ENCODE data around the gene C19orf53.
A peak's percentile ranks its signal among the peaks of the same experiment; 100 is the strongest.
"Not testable (repeated sequence)": the region's sequence is repeated elsewhere in the genome, so short reads cannot be mapped to it uniquely, and the experiment has no call there.

Gene C19orf53

DNA sequence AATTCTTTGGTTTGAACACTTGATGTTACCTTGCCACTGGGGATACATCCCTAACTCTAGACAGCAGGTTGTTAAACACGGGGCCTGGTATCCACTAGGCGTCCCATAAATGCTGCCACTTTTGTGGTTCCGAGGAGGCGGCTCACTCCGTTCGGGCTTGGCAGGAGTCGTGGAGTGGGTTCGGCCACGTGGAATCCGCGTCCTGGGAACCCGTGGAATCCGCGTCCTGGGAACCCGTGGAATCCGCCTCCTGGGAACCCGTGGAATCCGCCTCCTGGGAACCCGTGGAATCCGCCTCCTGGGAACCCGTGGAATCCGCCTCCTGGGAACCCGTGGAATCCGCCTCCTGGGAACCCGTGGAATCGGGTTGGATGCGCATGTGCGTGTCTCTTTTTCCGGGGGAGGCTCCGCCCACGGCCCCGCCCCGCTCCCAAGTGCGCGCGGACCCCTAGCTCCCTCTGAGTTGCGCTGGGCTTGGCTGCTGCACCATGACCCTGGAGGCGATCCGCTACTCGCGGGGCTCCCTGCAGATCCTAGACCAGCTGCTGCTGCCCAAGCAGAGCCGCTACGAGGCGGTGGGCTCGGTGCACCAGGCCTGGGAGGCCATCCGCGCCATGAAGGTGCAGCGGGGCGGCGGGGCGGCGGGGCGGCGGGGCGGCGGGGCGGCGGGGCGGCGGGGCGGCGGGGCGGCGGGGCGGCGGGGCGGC lies 10.0 kb upstream of the C19orf53 start, which contains the start of gene MRI1:
Gene MRI1, plus strand, starts transcription at position 422 of the 707 bp plus-strand sequence. Its CDS starts 67 bp downstream, at position 489.
- peak; percentile 27 to 69 (median 40) for DNase-seq

DNA sequence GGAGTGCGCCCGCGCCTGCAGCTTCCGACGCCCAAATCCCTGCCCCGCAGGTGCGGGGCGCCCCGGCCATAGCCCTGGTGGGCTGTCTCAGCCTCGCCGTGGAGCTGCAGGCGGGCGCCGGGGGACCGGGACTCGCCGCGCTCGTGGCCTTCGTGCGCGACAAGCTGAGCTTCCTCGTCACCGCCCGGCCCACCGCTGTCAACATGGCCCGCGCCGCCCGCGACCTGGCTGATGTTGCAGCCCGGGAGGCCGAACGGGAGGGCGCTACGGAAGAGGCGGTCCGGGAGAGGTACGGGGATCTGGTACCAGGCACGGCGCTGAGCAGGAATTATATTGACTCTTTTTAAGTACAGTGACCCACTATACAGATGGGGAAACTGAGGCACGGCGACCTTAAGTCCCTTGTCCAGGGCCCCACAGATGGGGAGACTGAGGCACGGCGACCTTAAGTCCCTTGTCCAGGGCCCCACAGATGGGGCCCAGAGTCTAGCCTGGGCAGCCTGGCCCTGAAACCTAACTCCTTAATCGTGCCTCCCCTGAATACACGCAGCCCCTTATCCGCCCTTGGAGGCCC lies 9.3 kb upstream of the C19orf53 start:
- peak in 4 of 5 experiments; percentile 17 to 56 (median 33) for DNase-seq

DNA sequence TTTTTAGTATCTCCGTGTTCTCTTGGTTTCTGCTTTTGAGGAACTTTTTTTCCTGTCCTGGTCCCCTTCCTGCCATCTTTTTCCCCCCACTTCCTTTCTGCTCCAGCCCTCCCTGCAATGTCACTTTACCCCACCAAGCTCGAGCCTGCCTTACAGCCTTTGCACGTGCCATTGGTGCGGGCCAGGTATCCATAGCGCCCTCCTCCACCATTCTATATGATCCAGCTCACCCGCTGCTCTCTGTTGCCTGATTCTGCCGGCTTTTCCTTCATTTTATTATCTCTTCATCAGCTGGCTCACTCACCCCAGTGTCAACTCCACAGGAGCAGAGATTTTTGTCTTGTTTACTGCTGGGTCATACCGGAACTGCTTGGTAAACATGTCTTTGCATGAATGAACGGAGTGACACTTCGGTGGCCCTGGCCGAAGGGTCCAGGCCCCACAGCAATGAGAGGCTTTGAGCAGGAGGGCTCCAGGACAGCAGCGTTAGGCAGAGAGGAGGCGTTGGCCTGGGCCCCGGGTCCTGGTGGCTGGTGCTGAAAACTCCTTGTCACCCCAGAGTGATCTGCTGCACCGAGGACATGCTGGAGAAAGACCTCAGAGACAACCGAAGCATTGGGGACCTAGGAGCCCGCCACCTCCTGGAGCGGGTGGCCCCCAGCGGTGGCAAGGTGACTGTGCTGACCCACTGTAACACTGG lies 8.7 kb upstream of the C19orf53 start:
- DNase-seq: no peak

DNA sequence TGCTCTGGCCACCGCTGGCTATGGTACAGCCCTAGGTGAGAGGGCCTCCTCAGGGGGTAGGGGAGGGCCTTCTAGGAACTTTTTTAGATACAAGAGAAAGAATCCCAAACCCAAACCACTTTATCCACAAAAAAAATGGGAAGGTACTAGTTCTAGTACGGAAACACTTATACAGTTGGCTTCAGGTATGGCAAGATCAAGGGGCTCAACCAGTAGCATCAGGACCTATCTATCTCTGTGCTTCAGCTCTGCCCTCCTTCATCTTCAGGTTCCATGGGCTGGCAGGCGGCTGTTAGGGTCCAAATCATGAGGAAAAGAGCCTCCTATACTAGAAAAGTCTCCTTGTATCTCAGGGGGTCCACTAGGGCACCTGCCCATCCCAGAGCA lies 8.2 kb upstream of the C19orf53 start:
- DNase-seq: no peak

DNA sequence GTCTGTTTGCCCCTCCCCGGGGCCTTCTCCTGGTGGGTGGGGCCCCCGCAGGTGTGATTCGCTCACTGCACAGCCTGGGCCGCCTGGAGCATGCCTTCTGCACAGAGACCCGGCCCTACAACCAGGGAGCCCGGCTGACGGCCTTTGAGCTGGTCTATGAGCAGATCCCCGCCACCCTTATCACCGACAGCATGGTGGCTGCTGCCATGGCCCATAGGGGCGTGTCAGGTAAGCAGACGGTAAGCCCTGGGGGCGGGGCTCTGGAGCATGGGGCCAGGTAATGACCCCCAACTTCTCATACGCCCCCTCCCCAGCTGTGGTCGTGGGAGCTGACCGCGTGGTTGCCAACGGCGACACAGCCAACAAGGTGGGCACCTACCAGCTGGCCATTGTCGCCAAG lies 5.7 kb upstream of the C19orf53 start:
- DNase-seq: no peak

DNA sequence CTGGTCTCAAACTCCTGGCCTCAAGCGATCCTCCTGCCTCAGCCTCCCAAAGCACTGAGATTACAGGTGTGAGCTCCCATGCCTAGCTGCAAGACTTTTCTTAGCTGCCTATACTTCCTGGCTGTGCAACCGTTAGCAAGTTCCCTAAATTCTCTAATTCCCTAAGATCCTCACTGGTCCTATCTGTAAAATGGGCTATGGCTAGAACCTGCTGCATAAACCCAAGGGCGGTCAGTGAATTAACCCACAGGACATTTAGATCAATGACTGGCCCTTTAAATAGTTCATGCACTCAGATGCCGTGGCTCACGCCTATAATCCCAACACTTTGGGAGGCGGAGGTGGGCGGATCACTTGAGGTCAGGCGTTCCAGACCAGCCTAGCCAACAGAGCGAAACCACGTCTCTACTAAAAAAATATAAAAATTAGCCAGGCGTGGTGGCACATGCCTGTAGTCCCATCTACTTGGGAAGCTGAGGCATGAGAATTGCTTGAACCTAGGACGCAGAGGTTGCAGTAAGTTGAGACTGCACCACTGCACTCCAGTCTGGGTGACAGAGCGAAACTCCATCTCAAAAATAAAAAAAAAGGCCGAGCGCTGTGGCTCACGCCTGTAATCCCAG lies 4.1 kb upstream of the C19orf53 start:
- no peak for DNase-seq

DNA sequence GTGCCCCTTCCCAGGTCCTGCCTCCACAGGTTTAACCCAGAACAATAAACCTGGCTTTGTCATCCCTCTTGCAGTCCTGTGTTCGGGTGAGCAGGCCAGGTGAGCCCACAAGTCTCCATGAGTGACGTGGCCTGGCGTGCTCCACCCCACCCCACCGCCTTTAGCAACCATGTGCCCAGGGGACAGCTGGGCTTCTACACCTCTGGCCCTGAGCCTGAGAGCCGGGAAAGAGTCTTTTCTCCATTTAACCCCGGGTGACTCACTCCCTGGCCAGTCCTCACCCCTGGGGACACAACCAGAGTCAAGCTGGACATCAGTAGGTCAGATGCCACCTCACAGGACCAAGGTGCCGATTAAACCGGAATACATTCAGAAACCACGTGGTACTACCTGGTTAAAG lies 4.1 kb downstream of the C19orf53 start:
- no peak for DNase-seq

DNA sequence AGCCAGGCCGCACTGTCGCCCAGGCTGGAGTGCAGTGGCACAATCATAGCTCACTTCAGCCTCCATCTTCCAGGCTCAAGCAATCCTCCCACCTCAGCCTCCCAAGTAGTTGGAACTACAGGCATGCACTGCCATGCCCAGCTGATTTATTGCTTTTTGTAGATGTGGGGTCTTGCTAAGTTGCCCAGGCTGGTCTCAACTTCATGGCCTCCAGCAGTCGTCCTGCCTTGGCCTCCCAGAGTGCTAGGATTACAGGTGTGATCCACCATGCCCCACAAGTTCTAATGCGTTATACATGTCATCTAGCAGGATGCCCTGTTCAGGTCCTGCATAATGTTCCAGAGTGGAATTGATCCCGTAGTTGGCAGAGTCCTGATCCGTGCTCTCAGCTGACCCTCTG lies 4.6 kb downstream of the C19orf53 start:
- no peak for DNase-seq

DNA sequence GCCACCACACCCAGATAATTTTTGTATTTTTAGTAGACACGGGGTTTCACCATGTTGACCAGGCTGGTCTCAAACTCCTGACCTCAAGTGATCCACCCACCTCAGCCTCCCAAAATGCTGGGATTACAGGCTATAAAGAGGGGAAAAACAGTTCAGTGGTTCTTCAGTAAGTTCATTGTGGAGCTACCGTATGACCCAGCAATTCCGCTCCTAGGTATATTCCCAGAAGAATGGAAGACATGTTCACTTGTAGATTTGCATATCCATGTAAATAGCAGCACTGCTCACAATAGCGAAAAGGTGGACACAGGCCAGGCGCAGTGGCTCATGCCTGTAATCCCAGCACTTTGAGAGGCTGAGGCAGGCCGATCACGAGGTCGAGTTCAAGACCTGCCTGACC lies 5.5 kb downstream of the C19orf53 start:
- not testable (repeated sequence) for DNase-seq

DNA sequence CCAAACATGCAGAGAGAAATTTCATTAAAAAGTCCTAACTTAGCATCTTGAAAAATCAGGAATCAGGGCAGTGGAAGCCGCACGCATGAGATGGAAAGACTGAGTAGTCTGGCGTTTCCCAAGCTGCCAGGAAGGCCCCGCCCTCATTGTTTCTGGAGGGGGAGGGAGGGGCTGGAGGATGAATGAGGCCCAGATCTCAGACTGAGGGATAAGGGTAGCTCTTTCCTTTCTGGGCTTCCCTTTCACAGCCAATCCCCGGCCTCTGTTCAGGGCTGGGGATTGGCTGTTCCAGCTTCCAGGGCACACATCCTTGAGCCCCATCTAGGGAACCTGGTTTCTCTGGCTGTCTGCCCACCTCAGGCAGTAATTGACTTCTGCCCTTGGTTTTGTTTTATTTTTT lies 7.3 kb downstream of the C19orf53 start:
- DNase-seq: no peak

DNA sequence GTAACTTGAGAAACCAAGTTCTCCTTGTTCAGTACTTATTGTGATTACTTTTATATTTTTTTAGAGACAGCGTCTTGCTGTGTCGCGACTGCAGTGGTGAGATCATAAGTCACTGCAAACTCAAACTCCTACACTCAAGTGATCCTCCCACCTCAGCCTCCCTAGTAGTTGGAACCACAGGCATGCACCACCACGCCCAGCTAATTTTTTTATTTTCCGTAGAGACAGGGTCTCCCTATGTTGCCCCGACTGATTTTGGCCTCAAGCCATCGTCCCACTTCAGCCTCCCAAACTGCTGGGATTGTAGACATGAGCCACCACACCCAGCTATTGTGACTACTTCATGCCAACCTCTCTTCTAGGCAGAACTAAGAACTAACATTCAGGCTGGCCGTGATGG lies 8.3 kb downstream of the C19orf53 start:
- DNase-seq: no peak

DNA sequence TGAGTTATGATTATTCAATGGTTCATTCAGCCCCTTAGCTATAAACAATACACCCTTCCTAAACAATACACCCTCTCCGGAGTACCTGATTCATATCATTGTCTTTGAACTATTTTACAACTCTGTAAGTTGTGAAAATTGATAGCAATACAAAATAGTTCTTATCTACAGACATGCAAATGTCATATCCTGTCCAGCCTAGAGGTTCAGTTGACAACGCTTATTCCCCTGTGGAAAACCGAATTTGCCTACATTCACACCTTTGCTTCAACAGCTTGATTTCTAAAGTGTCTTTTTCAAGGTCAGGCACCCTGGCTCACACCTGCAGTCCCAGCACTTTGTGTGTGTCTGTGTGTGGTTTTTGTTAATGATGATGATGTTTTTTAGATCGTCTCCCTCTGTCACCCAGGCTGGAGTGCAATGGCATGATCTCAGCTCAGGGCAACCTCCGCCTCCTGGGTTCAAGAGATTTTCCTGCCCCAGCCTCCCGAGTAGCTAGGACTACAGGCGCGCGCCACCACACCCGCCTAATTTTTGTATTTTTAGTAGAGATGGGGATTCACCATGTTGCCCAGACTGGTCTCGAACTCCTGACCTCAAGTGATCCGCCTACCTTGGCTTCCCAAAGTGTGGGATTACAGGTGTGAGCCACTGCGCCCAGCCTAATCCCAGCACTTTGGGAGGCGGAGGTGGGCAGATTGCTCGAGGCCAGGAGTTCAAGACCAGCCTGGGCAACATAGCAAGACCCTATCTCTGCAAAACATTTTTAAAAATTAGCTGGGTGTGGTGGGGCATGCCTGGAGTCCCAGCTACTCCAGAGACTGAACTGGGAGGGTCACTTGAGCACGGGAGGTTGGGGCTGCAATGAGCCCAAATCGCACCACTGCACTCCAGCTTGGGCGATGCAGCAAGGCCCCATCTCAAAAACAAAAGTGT lies 9.6 kb downstream of the C19orf53 start:
- no peak for DNase-seq

DNA sequence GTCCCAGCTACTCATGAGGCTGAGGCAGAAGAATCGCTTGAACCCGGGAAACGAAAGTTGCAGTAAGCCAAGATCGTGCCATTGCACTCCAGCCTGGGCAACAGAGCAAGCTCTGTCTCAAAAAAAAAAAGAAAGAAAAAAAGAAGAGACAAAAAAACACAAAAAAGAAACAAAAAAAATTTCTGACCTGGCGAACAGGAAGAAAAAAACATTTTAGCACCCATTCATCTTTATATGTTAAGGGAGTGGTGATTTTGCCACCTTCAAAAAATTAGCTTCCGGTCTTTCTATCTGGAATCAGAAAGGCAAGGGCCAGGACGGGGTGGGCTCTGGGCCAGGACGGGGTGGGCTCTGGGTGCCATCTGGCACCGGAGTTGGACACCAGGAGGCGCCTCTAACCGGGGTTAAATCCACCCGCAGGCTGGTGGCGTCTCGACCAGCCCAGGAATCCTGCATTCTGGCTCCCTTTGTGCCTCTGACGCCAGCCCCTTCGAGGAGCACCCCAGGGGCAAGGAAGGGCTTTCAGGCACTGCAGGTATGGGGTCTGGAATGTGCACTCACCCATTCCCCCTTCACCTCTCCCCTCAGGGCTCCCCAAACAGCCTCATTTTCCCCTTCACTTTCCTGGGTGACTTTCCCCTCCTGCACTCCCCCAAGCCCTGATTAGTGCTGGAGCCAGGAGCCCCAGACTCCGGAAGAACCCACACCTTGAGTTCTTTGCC lies 10.6 kb downstream of the C19orf53 start:
- DNase-seq: peak; percentile 36 to 70 (median 57)

DNA sequence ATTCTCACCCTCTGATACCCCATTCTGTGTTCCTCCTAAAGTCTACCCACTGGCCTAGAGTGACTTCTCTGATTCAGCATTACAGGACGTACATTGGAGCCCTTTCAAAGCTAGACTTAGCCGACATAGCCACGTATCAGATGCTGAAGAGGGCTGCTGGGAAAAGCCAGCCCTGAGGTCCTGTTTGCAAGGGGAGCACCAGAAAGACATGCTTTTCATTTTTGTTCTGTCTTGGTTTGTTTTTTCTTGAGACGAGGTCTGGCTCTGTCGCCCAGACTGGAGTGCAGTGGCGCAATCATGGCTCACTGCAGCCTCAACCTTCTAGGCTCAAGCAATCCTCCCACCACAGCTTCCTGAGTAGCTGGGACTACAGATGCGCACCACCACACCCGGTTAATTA lies 14.7 kb downstream of the C19orf53 start:
- peak in 2 of 5 experiments; percentile 64 to 67 for DNase-seq

DNA sequence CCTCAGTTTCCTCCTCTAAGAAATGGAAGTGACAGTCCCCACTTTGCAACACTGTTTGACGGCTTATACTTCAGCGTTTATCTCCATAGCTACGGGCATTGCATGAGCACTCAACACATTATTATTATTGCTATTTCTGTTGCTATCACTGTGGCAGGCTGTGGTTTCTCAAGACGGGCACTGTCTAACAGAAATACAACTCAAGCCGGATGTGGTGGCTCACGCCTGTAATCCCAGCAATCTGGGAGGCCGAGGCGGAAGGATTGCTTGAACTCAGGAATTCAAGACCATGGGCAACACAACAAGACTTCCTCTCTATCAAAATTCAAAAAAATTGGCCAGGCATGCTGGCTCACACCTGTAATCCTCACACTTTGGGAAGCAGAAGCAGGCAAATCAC lies 16.1 kb downstream of the C19orf53 start:
- DNase-seq: peak in 2 of 5 experiments; percentile 39 to 65

DNA sequence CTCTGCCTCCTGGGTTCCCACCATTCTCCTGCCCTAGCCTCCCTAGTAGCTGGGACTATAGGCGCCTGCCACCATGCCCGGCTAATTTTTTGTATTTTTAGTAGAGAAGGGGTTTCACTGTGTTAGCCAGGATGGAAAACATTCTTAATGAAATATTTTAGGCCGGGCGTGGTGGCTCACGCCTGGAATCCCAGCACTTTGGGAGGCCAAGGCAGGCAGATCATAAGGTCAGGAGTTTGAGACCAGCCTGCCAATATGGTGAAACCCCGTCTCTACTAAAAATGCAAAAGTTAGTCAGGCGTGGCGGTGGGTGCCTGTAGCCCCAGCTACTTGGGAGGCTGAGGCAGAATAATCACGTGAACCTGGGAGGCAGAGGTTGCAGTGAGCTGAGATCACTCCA lies 19.1 kb downstream of the C19orf53 start:
- not testable (repeated sequence) for DNase-seq

DNA sequence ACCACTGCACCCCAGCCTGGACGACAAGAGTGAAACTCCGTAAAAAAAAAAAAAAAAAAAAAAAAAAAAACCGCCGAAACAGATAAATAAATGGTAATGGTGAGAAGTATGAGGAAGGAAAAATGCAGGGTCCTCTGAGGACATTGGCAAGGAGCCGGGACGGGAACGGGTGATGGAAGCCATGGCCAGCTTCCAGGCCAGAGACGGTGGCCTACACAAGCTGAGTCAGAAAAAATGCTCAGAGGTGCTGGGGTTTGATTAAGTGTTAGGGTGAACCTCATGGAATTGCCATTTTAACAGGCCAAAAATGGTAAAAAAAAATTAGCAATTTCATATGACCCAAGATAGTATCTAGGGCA lies 20.1 kb downstream of the C19orf53 start:
- DNase-seq: peak in 1 of 5 experiments; percentile 24

DNA sequence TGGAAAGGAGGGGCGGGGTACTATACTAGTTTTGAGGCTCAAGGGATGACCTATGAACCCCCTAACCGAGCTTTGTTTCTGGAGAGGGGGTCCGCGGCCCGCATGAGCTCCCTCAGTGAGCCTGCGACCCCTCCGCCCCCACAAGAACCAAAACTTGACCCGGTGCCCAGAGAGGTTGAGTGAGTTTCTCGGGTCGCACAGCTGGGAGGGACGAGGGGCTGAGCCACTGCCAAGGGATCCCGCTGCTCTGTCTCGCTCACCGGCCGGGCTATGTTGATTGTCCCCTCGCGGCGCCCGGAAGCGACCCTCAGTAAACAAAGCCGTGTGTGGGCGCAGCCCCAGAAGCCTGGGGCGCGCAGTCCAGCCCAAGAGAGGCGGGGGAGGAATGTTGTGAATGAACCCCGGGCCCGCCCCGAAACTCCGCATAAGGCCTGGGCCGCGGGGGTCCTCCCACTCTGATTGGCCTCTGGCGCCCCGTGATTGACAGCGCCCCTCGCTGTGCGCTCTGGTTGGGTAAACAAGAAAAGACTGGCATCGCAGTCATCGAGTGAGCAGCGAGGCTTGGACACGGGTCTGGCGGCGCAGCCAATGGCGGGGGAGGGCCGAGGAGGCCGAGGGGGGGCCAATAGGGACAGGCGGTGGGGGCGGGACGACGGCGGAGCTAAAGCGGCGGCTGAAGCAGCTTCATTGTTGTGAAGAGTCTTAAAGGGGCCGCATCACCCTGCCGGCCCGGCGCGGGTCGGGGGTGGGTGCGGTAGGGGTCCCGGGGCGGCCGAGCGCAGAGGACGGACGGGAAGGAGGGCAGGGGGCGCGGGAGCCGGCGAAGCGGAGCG lies 20.7 kb downstream of the C19orf53 start, which contains the start of gene ZSWIM4:
Gene ZSWIM4, plus strand, starts transcription at position 687 of the 833 bp plus-strand sequence. CDS start 206 bp downstream, outside the sequence.
- DNase-seq: peak; percentile 70 to 99 (median 84)

DNA sequence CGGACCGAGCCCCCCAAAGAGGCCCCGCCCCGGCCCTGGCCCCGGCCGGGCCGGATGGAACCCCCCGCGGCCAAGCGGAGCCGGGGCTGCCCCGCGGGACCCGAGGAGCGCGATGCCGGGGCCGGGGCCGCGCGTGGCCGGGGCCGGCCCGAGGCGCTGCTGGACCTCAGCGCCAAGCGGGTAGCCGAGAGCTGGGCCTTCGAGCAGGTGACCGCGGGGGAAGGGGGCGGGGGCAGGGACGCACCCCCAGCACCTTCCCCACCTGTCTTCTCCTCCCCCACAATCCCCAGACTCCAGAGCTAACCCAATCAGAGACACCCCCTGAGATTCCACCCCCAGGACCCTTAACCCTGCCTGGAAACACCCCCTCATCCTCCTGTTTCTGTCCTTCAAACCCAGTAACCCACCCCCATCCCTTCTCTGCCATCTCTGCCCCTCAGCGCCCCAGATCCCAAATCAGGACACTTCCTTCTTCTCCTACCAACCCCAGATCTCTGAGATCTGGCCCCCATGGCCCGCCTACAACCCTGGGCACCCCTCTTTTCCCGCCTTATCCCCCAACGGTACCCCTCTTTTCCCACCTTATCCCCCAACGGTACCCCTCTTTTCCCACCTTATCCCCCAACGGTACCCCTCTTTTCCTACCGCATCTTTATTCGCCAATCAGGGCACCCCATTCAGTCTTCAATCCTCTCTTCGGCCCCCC lies 21.5 kb downstream of the C19orf53 start:
- peak in 1 of 5 experiments; percentile 26 for DNase-seq

Data from T-helper 2 cell (primary cell).